SJSA1 (cell line): ENCODE measurements around the gene CBX1. TPM values are rescaled to one million over a fixed set of nuclear protein-coding genes. Genes with fewer than 3 reads are reported as not detected.

Source experiments
- DNase-seq, 2 experiments: peaks; one replicate each; pipeline ENCODE4 v3.0.0-alpha.2; 2015 to 2020; ENCODE audit warnings: low spot score in 2 of 2, low read depth in 1 of 2
- H3K27ac ChIP-seq: fragments of 250-450 bp; sonication (Bioruptor Pico); 2 replicates; pipeline ENCODE4 v1.5.1; 2020; ENCODE audit warnings: mild to moderate bottlenecking, moderate library complexity
- H3K27me3 ChIP-seq: fragments of 250-450 bp; sonication (Bioruptor Pico); replicated peaks from 2 replicates; pipeline ENCODE4 v1.5.1; 2020; ENCODE audit warnings: mild to moderate bottlenecking, moderate library complexity
- H3K36me3 ChIP-seq: fragments of 250-450 bp; sonication (Bioruptor Pico); 2 replicates; pipeline ENCODE4 v1.5.1; 2020; ENCODE audit warnings: mild to moderate bottlenecking
- H3K4me1 ChIP-seq: fragments of 250-450 bp; sonication (Bioruptor Pico); replicated peaks from 2 replicates; pipeline ENCODE4 v1.6.1; 2021; ENCODE audit warnings: mild to moderate bottlenecking
- H3K4me3 ChIP-seq: fragments of 250-450 bp; sonication (Bioruptor Pico); 2 replicates; pipeline ENCODE4 v1.5.1; 2020; ENCODE audit warnings: mild to moderate bottlenecking
- H3K9me3 ChIP-seq: fragments of 250-450 bp; sonication (Bioruptor Pico); replicated peaks from 2 replicates; pipeline ENCODE4 v1.5.1; 2020; ENCODE audit warnings: mild to moderate bottlenecking
- total RNA-seq: library from RNA; depleted of rRNA; stranded (reverse); fragments of >200 nt; shearing (Covaris generic); gene quantifications from 2 replicates; pipeline ENCODE4 v1.2.3, GENCODE V29; 2014

Gene CBX1
- total RNA-seq, 1 experiment from 2014 or later, result 149 TPM

DNA sequence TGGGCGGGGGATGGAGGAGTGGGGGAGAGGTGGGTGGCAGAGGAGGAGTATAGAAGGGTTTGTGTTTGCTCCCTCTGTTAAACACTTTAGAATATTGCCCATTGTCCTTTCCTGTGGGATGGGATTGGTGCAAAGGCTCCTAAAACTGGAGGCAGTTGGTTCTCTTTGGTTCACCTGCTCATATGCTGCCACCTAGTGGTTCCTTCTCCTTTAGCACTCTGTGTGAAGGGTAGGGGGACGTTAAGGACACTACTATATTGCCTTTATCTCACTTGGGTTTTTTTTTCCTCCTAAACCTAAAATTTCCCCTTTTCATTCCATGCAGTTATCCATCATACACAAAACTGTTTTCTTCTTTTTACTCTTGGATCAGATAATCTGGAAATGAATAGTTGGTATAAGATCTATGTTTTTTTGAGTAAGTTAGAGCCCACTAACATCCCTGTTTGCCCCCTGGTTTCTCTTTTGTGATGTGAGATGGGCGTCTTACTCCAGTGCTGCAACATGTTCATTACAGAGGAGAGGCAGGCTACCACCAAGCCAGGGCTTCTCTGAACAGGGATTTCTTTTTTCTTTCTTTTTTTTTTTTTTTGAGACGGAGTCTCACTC is 30.0 kb upstream of the CBX1 start:
- peaks cover 8% of the 10 kb centered on the region for H3K4me1 ChIP-seq
- H3K27me3 ChIP-seq, result 0 out of 2 replicates have a peak, but pooled peaks cover 4% of the 10 kb centered on the region
- no peak overlapping the region for H3K27ac ChIP-seq
- peak; percentile 67 to 76 for DNase-seq
- no peak overlapping the region for H3K4me3 ChIP-seq
- no peaks in the 10 kb centered on the region for H3K9me3 ChIP-seq
- H3K36me3 ChIP-seq, result peaks cover 4% of the 10 kb centered on the region; the same call in 1 of the 2 replicates

DNA sequence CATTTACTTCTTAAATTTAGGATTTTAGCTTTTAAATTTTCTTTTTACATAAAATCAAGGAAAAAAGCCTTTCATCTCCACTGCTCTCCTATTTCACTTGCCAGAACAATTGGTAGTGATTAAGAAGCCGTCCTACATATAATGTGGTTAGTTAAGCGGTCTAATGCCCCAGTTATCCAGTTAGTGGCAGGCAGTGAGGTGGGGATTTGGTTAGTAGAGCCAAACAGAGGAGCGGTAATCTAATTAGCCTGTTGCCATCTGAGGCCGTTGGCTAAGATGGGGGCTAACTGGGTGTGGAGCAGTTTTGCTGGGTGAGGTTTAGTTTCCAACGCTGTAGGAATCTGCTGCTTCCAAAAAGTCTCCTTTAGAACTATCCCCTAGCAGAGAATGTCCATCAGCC is 28.7 kb upstream of the CBX1 start:
- no peak for DNase-seq

DNA sequence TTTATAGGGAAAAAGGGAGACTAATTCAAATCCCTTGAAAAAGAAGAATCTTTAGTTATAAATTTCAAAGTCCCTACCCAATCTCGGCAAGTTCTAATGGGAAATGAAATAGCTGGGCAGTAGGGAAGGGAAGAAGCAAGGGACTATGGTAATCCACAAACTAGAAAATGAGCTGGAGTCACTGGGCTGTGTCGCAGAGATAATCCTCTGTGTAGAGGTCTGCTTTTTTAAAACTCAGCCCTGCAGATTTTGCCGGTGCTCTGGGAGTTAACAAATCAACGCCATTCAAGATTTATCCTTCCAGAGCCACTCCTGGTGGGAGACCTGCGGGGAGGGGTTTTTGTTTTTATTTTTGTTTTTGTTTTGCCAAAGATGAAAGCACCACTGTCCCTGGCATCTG is 27.1 kb upstream of the CBX1 start:
- H3K36me3 ChIP-seq, result peaks cover 12% of the 10 kb centered on the region
- DNase-seq, result no peak
- H3K4me3 ChIP-seq, result no peak overlapping the region
- H3K4me1 ChIP-seq, result peaks cover 8% of the 10 kb centered on the region
- H3K27ac ChIP-seq, result no peak overlapping the region
- no peaks in the 10 kb centered on the region for H3K9me3 ChIP-seq
- 0 out of 2 replicates have a peak, but pooled peaks cover 3% of the 10 kb centered on the region for H3K27me3 ChIP-seq

More for the DNA sequence above, 28.7 kb upstream of the CBX1 start:
- H3K27me3 ChIP-seq, result 0 out of 2 replicates have a peak, but pooled peaks cover 4% of the 10 kb centered on the region
- no peaks in the 10 kb centered on the region for H3K9me3 ChIP-seq
- H3K4me1 ChIP-seq, result peaks cover 8% of the 10 kb centered on the region
- peaks cover 8% of the 10 kb centered on the region; the same call in 1 of the 2 replicates for H3K36me3 ChIP-seq
- no peak overlapping the region for H3K27ac ChIP-seq
- H3K4me3 ChIP-seq, result no peak overlapping the region

DNA sequence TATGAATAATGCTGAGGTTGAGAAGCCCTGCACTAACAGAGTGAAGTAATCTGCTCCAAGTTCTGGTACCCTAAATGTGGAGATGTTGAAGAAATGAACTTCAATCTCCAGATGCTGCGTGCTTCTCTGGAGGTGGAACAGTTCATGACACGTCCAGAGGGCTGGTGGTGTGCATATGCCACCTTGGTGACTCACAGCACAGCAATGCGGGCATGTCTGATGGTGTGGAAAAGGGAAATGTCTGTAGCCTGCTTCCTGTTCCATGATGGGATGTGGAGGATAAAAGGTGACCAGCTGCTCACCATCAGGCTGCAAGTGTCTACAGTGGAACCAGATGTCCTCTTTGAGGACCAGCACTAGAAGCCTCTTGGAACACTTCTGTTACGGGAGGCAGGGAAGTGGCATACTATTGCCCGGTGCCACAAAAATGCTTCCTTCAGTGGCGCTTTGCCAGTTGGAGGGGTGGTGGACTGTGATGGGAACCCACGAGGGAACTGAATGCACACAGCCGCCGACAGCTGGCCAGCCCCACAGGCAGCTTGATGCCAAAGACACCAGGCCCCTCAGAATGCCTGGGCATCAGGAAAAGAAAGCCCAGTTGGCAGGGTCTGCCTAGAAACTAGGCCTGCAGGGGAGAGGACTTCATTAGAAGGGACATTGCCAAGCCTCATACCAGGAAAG is 26.2 kb upstream of the CBX1 start:
- H3K9me3 ChIP-seq, result no peaks in the 10 kb centered on the region
- no peaks in the 10 kb centered on the region for H3K27me3 ChIP-seq
- H3K4me3 ChIP-seq, result no peak overlapping the region
- H3K27ac ChIP-seq, result no peak overlapping the region
- peaks cover 21% of the 10 kb centered on the region for H3K36me3 ChIP-seq
- peak in 1 of 2 experiments; percentile 24 for DNase-seq
- H3K4me1 ChIP-seq, result peaks cover 8% of the 10 kb centered on the region

DNA sequence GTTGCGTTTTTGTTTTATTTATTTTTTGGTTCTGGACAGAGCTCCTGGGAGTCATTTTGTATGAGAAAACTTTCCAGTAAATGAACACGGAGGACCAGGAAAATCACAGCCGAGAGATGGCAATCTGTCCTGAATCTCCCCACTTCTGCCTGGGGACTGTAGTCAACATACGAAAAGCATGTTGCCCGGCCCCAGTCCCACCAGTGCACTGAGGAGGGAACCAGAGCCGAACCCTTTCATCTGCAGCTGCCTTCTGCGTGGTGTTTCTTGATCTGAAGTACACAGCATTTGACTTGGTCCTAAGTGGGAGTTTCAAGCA is 25.2 kb upstream of the CBX1 start:
- no peaks in the 10 kb centered on the region for H3K27me3 ChIP-seq
- no peak overlapping the region for H3K4me3 ChIP-seq
- DNase-seq, result no peak
- H3K27ac ChIP-seq, result no peak overlapping the region
- H3K4me1 ChIP-seq, result peaks cover 8% of the 10 kb centered on the region
- peaks cover 31% of the 10 kb centered on the region for H3K36me3 ChIP-seq
- no peaks in the 10 kb centered on the region for H3K9me3 ChIP-seq

DNA sequence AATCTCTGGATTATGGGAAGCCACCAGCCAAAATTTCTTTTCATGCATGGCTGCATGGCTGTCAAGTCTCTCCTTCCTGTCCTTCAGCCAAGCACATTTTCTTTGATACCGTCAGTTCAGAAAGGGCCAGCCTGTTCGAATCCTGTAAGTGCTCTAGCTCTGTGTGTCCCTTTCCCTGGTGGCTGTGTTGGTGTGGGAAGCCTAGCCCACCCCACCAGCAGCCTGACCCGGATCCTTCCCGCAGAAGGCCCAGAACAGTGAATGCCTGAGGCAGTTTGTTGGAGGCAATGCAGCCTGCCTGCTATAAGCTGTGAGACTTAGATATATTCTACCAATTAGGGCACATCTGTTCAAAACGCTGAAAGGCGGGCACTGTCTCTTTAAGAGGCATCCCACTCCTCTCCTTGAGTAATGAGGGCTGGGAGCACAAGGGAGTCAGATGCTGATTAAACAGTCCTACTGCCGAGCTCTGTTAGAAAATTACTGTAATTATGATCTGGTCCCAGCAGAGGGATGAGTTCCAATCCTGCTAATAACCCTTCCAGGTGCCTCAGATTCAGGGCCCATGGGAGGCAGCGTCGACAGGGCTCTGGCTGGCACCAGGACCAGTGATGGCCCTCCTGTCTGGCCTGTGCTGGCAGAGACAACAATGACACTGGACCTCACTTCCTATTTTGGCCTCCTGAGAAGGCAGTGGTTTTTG is 24.7 kb upstream of the CBX1 start:
- Histone ChIP-seq H3K9me3 (no peaks in the 10 kb centered on the region), H3K27ac (no peak overlapping the region), H3K36me3 (peaks cover 36% of the 10 kb centered on the region), H3K4me3 (no peak overlapping the region), H3K27me3 (no peaks in the 10 kb centered on the region), H3K4me1 (peaks cover 8% of the 10 kb centered on the region)
- DNase-seq, result no peak

DNA sequence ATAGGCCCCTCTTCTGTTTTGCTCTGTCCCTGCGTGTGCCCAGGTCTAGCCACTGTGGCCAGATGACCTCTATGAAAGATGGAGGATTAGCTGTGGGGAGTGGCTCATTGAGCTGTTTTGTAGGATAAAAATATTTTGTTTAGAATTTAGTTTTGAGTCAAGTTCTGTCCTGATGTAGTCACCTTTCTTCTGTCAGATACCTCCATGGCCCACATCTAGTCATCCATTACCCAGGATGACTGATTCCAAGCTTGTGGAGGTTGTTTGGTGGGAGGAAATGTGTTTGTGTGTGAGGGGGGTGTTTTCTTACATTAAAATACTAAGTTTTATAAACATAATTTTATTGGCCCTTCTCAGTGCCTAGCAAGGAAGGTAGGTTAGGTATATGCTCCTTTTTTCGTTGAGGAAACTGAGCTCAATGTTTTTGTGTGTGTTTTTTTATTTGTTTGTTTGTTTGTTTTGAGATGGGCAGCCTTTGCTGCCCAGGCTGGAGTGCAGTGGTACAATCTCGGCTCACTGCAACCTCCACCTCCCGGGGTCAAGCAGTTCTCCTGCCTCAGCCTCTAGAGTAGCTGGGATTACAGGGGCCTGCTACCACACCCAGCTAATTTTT is 22.6 kb upstream of the CBX1 start:
- Histone ChIP-seq H3K4me3 (no peak overlapping the region), H3K9me3 (no peaks in the 10 kb centered on the region), H3K36me3 (peaks cover 52% of the 10 kb centered on the region), H3K27ac (no peak overlapping the region), H3K27me3 (no peaks in the 10 kb centered on the region), H3K4me1 (peaks cover 8% of the 10 kb centered on the region)
- no peak for DNase-seq

DNA sequence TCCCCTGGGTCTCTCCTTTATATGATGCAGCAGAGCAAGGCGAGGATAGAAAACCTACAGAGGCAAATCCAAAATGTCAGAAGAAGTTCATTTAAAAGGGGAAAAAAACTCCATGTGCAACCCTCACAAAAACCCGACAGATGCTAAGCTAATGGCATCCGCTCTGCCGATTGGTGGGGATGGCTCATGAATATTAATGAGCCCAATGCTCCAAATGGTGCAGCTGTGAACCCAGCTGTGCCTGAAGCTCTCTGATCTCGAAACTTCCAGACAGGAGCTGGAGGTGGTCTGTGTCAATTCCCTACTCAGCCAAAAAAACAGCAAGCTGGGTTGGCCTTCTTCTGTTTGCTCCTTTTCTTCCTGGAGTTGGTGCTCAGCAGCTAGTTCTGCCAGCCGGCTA is 21.8 kb upstream of the CBX1 start:
- Histone ChIP-seq H3K4me3 (no peak overlapping the region), H3K36me3 (peaks cover 60% of the 10 kb centered on the region), H3K9me3 (no peaks in the 10 kb centered on the region), H3K27me3 (no peaks in the 10 kb centered on the region), H3K4me1 (peaks cover 8% of the 10 kb centered on the region), H3K27ac (no peak overlapping the region)
- DNase-seq, result no peak

DNA sequence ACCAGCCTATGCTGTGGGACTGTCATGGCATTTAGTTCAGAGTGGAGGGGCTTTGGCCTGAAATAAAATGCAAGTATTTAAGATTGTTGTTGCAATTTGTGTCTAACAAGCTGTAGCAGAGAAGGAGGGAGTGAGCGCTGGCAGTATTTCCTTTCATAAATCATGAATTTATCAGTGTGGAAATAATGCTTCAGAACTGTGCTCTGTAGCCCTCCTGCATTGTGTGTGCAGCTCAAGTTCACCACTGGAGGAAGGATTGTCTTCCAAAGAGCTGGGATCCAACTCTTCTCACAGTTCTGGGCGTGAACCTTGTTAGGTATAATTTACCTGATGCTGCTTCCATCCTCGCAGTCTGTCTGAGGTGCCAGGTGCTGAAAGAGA is 21.4 kb upstream of the CBX1 start:
- Histone ChIP-seq H3K9me3 (no peaks in the 10 kb centered on the region), H3K36me3 (peaks cover 64% of the 10 kb centered on the region), H3K4me1 (peaks cover 7% of the 10 kb centered on the region), H3K27me3 (no peaks in the 10 kb centered on the region), H3K27ac (no peak overlapping the region), H3K4me3 (no peak overlapping the region)
- DNase-seq, result no peak

DNA sequence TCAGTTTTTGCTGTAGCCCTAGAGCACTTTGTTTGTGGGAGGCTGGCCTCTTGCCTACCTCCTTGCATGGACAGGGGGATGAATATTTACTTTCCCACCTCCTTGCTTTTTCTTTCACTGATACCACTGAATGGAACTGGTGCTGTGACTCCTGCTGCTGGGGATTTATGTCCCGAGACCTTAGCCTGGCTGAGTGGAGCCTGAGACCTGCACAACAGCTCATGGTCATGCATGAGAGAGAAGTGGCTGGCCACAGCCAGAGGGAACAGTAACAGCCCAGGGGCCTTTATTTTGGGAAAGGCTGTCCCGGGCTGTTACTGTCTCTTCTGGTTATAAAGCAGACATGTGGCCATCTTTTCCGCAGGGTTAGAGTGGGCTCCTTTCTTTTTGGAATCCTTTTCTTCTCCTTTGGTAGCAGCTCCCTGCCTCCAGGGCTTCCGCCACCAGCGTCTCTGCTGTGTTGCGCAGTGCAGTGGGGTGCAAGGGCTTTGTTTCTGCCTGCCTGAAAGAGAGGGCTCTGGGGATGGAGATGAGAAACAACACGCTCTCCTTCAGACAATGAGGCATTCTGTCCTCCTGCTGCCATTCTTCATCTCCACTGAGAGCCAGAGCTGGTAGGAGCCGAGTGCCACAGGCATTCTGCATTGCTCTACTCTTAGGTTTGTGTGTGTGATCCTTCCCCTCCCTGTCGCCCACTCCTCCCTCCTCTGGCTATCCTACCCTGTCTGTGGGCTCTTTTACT is 20.8 kb upstream of the CBX1 start:
- no peak overlapping the region for H3K27ac ChIP-seq
- DNase-seq, result no peak
- no peaks in the 10 kb centered on the region for H3K27me3 ChIP-seq
- H3K4me3 ChIP-seq, result no peak overlapping the region
- H3K36me3 ChIP-seq, result peaks cover 69% of the 10 kb centered on the region
- H3K4me1 ChIP-seq, result peaks cover under 1% of the 10 kb centered on the region
- H3K9me3 ChIP-seq, result no peaks in the 10 kb centered on the region

DNA sequence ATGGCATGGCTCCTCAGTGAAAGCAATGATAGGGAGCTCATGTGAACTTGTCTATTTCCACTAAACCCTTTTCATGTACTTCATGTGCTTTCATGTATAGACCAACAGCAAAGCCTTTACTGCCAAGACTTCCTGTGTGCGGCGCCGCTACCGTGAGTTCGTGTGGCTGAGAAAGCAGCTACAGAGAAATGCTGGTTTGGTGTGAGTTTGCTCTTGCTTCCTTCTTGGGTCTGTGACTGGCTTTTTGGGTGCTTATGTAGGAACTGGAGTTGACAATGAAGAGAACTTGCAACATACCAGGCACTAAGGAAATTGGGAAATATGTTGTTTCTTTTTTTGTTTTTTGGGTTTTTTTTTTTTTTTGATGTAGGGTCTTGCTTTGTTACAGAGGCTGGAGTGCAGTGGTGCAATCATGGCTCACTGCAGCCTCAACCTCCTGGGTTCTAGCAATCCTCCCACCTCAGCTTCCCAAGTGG is 12.0 kb upstream of the CBX1 start:
- Histone ChIP-seq H3K27me3 (no peaks in the 10 kb centered on the region), H3K27ac (no peak overlapping the region), H3K4me3 (no peak overlapping the region), H3K9me3 (no peaks in the 10 kb centered on the region), H3K4me1 (peaks cover 8% of the 10 kb centered on the region), H3K36me3 (peaks cover 47% of the 10 kb centered on the region)
- DNase-seq, result no peak

DNA sequence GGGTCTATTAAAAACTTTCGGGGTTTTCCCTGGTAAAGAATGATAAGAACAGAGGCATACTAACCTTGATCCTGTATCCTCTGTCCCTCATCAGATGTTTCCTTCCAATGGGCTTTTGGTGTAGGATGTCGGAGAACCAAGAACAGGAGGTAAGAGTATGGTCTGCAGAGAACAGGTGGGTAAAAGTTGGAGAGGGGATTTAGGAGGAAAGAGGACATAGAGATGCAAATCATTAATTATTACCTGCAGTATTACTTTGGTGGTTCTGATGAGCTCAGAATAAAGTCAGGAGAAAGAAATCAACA is 10.6 kb upstream of the CBX1 start:
- Histone ChIP-seq H3K27ac (no peak overlapping the region), H3K27me3 (no peaks in the 10 kb centered on the region), H3K4me3 (no peak overlapping the region), H3K4me1 (peaks cover 12% of the 10 kb centered on the region), H3K36me3 (peaks cover 42% of the 10 kb centered on the region), H3K9me3 (no peaks in the 10 kb centered on the region)
- DNase-seq, result no peak

DNA sequence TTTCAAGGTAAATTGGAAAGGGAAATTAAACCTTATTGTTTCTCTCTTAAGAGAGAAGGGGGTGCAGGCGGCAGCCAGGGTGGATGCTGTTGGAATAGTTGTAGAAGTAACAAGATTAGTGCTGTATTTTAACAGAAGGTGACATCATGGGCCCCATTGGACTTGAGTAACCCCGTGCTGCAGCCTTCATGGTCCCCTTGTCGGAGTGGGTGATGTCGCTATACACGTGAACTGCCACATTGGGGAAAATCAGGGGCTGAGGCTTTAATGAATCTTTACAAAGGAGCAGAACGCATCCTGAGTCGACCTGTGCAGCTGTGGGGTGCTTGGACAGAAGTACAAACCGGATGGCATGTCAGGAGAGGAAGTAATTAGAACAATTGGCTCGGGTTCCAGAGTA is 9.5 kb upstream of the CBX1 start:
- no peaks in the 10 kb centered on the region for H3K9me3 ChIP-seq
- no peak overlapping the region for H3K4me3 ChIP-seq
- peaks cover 31% of the 10 kb centered on the region for H3K36me3 ChIP-seq
- DNase-seq, result no peak
- no peak overlapping the region for H3K27ac ChIP-seq
- peaks cover 12% of the 10 kb centered on the region for H3K4me1 ChIP-seq
- H3K27me3 ChIP-seq, result no peaks in the 10 kb centered on the region
